Nephron (organoid): ENCODE results near the gene GPC2.

Experiments
- H3K27ac Mint-ChIP-seq, 3 experiments: 2 replicates each; pipeline ENCODE4 v1.8.0; 2020; ENCODE audit warnings: mixed read lengths in 3 of 3, mild to moderate bottlenecking in 2 of 3, moderate library complexity in 1 of 3
- H3K27me3 Mint-ChIP-seq: 2 replicates; pipeline ENCODE4 v1.8.0; 2021; ENCODE audit warnings: low read depth, mild to moderate bottlenecking, moderate library complexity, mixed read lengths
- H3K36me3 Mint-ChIP-seq: 2 replicates; pipeline ENCODE4 v1.8.0; 2020; ENCODE audit warnings: low read depth, mixed read lengths
- H3K4me1 Mint-ChIP-seq: 2 replicates; pipeline ENCODE4 v1.8.0; 2020; ENCODE audit warnings: mixed read lengths
- H3K4me3 Mint-ChIP-seq, 3 experiments: 2 replicates each; pipeline ENCODE4 v1.8.0; 2020; ENCODE audit warnings: mild to moderate bottlenecking in 3 of 3, mixed read lengths in 3 of 3, moderate library complexity in 2 of 3
- H3K9me3 Mint-ChIP-seq: 2 replicates; pipeline ENCODE4 v1.8.0; 2020; ENCODE audit warnings: mixed read lengths
- CTCF ChIP-seq, 3 experiments: fragments of 200-600 bp; sonication (generic); IDR thresholded peaks; one replicate each; pipeline ENCODE4 v1.5.0; 2021; ENCODE audit warnings: antibody characterized with exemption in 3 of 3; ENCODE audit not compliant: unreplicated experiment in 3 of 3

Gene GPC2

GRCh38 chr7:100213672-100214071, 36.5 kb upstream of the GPC2 start:
- no peak overlapping the region for H3K4me3 Mint-ChIP-seq
- no peaks in the 10 kb centered on the region for H3K36me3 Mint-ChIP-seq
- no peaks in the 10 kb centered on the region for H3K27me3 Mint-ChIP-seq
- peaks cover 45% of the 10 kb centered on the region for H3K4me1 Mint-ChIP-seq
- H3K9me3 Mint-ChIP-seq, result no peaks in the 10 kb centered on the region
- peak overlapping the region in 1 of 3 experiments; percentile 30 for H3K27ac Mint-ChIP-seq
- no peak for TF ChIP-seq CTCF (IDR thresholded peaks at IDR 0.05; ENCODE audit: unreplicated experiment in 3 of 3)

GRCh38 chr7:100212631-100213286, 35.6 kb upstream of the GPC2 start:
- Mint-ChIP-seq H3K4me3 (no peak overlapping the region), H3K27me3 (no peaks in the 10 kb centered on the region), H3K27ac (peak overlapping the region in 1 of 3 experiments; percentile 30), H3K36me3 (no peaks in the 10 kb centered on the region), H3K9me3 (no peaks in the 10 kb centered on the region), H3K4me1 (peaks cover 50% of the 10 kb centered on the region)
- TF ChIP-seq CTCF (IDR thresholded peaks at IDR 0.05; ENCODE audit: unreplicated experiment in 3 of 3), result no peak

- no peak for TF ChIP-seq CTCF (IDR thresholded peaks at IDR 0.05; ENCODE audit: unreplicated experiment in 3 of 3)
- H3K4me3 Mint-ChIP-seq, result no peak overlapping the region
- H3K27ac Mint-ChIP-seq, result peak overlapping the region in 1 of 3 experiments; percentile 15
- no peaks in the 10 kb centered on the region for H3K36me3 Mint-ChIP-seq
- H3K27me3 Mint-ChIP-seq, result no peaks in the 10 kb centered on the region
- H3K9me3 Mint-ChIP-seq, result no peaks in the 10 kb centered on the region
- peaks cover 43% of the 10 kb centered on the region for H3K4me1 Mint-ChIP-seq
Observed at GRCh38 chr7:100211342-100211780, 34.2 kb upstream of the GPC2 start.

GRCh38 chr7:100210805-100211204, 33.6 kb upstream of the GPC2 start:
- no peak for TF ChIP-seq CTCF (IDR thresholded peaks at IDR 0.05; ENCODE audit: unreplicated experiment in 3 of 3)
- Mint-ChIP-seq H3K36me3 (no peaks in the 10 kb centered on the region), H3K4me3 (no peak overlapping the region), H3K27me3 (no peaks in the 10 kb centered on the region), H3K4me1 (peaks cover 39% of the 10 kb centered on the region), H3K9me3 (no peaks in the 10 kb centered on the region), H3K27ac (no peak overlapping the region)

- H3K36me3 Mint-ChIP-seq, result no peaks in the 10 kb centered on the region
- TF ChIP-seq CTCF (IDR thresholded peaks at IDR 0.05; ENCODE audit: unreplicated experiment in 3 of 3), result no peak
- H3K27me3 Mint-ChIP-seq, result no peaks in the 10 kb centered on the region
- peaks cover 31% of the 10 kb centered on the region for H3K4me1 Mint-ChIP-seq
- H3K27ac Mint-ChIP-seq, result peak overlapping the region in 2 of 3 experiments; percentile 31 to 57
- no peaks in the 10 kb centered on the region for H3K9me3 Mint-ChIP-seq
- no peak overlapping the region for H3K4me3 Mint-ChIP-seq
Observed at GRCh38 chr7:100209493-100209892, 32.3 kb upstream of the GPC2 start.

- Mint-ChIP-seq H3K27me3 (peaks cover 3% of the 10 kb centered on the region), H3K4me1 (peaks cover 37% of the 10 kb centered on the region), H3K36me3 (no peaks in the 10 kb centered on the region), H3K27ac (peak overlapping the region; percentile 28 to 57 (median 31)), H3K9me3 (no peaks in the 10 kb centered on the region), H3K4me3 (no peak overlapping the region)
- TF ChIP-seq CTCF (IDR thresholded peaks at IDR 0.05; ENCODE audit: unreplicated experiment in 3 of 3), result no peak
Observed at GRCh38 chr7:100208911-100209408, 31.8 kb upstream of the GPC2 start.
